GM18526 (cell line): ENCODE data around the gene SEPHS2.
A peak's percentile ranks its signal among the peaks of the same experiment; 100 is the strongest.

Experiments
- POLR2A ChIP-seq: IDR thresholded peaks from 3 replicates; pipeline ENCODE4 v1.6.1; 2011; ENCODE audit not compliant: insufficient read length; ENCODE audit errors: extremely low read depth

The SEPHS2 gene

GRCh38 chr16:30444231-30445148 is 1.2 kb downstream of the SEPHS2 start:
- no peak for TF ChIP-seq POLR2A

- no peak for TF ChIP-seq POLR2A
These were observed 2.0 kb downstream of the SEPHS2 start for GRCh38 chr16:30443631-30444030.

GRCh38 chr16:30439720-30440348 is 5.8 kb downstream of the SEPHS2 start:
- TF ChIP-seq POLR2A, result no peak

- no peak for TF ChIP-seq POLR2A
These were observed 6.8 kb downstream of the SEPHS2 start for GRCh38 chr16:30438835-30439234.

GRCh38 chr16:30437511-30438046 is 8.1 kb downstream of the SEPHS2 start:
- TF ChIP-seq POLR2A, result no peak

GRCh38 chr16:30434852-30435251 is 10.8 kb downstream of the SEPHS2 start:
- no peak for TF ChIP-seq POLR2A

- no peak for TF ChIP-seq POLR2A
These were observed 15.2 kb downstream of the SEPHS2 start for GRCh38 chr16:30430428-30430970.

- peak; percentile 54 for TF ChIP-seq POLR2A
These were observed 15.8 kb downstream of the SEPHS2 start, which contains the start of gene DCTPP1 for GRCh38 chr16:30429678-30430427. Gene DCTPP1, minus strand, starts transcription at chr16:30430030. Its CDS starts 50 bp downstream, at chr16:30429980.

GRCh38 chr16:30429418-30429677 is 16.3 kb downstream of the SEPHS2 start:
- TF ChIP-seq POLR2A, result no peak

GRCh38 chr16:30428055-30428454 is 17.6 kb downstream of the SEPHS2 start:
- no peak for TF ChIP-seq POLR2A

GRCh38 chr16:30421010-30421409 is 24.7 kb downstream of the SEPHS2 start:
- no peak for TF ChIP-seq POLR2A

- no peak for TF ChIP-seq POLR2A
These were observed 27.1 kb downstream of the SEPHS2 start for GRCh38 chr16:30418350-30419181.

GRCh38 chr16:30417529-30418349 is 27.9 kb downstream of the SEPHS2 start:
- TF ChIP-seq POLR2A, result peak; percentile 60

GRCh38 chr16:30416624-30417528 is 28.8 kb downstream of the SEPHS2 start:
- TF ChIP-seq POLR2A, result no peak
